ENCODE data around the gene MSL3B.

MSL3B gene

DNA sequence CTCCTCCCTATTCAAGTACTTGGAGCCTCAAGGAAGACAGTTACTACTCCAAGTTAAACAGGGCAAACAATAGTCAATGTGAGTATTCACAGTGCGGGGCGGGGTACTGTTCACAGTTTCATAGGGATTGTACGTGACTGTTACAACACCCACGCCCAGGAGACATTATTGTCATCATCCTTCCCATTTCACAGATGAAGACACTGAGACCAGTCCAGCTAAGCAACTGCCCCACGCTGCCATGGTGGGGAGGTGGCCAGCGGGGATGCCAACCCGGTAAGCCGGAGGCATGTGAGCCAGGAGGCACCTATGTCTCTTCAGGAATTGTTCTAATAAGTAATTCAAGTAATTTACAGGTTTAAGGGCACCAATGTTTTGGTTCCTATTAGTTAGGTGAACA, 14.8 kb downstream of the MSL3B start:
- H3K4me3 ChIP-seq (ENCODE audit: low read depth, low read length), result peak overlapping the region; percentile 62
- no peaks in the 10 kb centered on the region for H3K27me3 ChIP-seq (ENCODE audit: control insufficient read depth, insufficient read depth, low read length)
- Mint-ChIP-seq H3K36me3 (no peaks in the 10 kb centered on the region), H3K27me3 (peaks cover 5% of the 10 kb centered on the region), H3K9me3 (no peaks in the 10 kb centered on the region), H3K4me3 (peak overlapping the region; percentile 88 to 100 (median 98)), H3K4me1 (peaks cover 0 to 63% (median 25%) of the 10 kb centered on the region in 4 donors), H3K27ac (peak overlapping the region in 2 of 3 donors; percentile 10 to 20)
- no peaks in the 10 kb centered on the region for H3K36me3 ChIP-seq (ENCODE audit: control insufficient read depth, insufficient read depth, low read length)
- H3K4me1 ChIP-seq (ENCODE audit: control insufficient read depth, insufficient read depth, low read length, poor library complexity, severe bottlenecking), result peaks cover 29% of the 10 kb centered on the region
- no peaks in the 10 kb centered on the region for H3K9me3 ChIP-seq (ENCODE audit: control insufficient read depth in 2 of 2, low read length in 2 of 2)
- DNase-seq (no peak), ATAC-seq (ENCODE audit: low read depth in 2 of 2) (no peak)
- H3K27ac ChIP-seq (ENCODE audit: insufficient read depth, low read length, poor library complexity, severe bottlenecking), result no peak overlapping the region

DNA sequence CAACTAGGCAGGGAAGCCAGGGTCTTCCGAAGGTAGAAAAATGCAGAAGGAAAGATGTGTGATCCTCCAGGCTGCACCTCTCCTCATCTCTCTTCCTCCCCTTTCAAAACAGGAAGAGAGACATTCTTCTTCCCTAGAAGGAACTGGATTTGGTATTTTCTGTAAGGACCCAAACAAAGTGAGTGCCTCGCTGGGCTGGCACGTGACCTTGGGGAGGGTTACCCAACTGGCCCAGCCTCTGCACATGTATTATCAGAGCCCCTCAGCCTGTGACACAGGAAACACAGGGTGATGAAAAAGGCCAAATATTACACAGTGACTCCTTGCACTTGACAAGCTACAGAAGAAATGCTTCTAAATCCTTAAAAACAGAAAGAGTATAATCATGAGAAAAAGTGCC, 16.1 kb downstream of the MSL3B start:
- H3K27ac Mint-ChIP-seq, result peak overlapping the region in 1 of 3 donors; percentile 10
- H3K4me1 Mint-ChIP-seq, result peaks cover 0 to 60% (median 22%) of the 10 kb centered on the region in 4 donors
- peak overlapping the region in 3 of 4 donors; percentile 11 to 98 (median 88) for H3K4me3 Mint-ChIP-seq

DNA sequence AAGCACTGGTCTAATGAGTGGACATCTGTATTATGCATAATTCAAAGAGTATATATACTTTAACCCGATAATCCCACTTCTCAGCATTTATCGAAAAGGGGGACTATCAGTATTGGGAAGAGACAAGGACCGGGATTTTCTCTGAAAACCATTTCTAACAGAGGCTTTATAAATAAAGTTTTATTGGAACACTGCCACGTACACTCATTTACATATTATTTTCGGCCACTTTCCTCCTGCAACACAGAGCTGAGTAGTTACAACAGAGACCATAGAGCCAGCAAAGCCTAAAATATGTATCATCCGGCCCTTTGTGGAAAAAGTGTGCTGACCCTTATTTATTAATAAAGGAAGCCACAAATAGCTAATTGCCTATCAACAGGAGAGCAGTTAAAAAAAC, 17.0 kb downstream of the MSL3B start:
- H3K27me3 Mint-ChIP-seq, result peaks cover 5% of the 10 kb centered on the region
- H3K27me3 ChIP-seq (ENCODE audit: control insufficient read depth, insufficient read depth, low read length), result no peaks in the 10 kb centered on the region
- H3K9me3 Mint-ChIP-seq, result peaks cover 0 to 1% (median 0%) of the 10 kb centered on the region in 7 donors
- no peaks in the 10 kb centered on the region for H3K9me3 ChIP-seq (ENCODE audit: control insufficient read depth in 2 of 2, low read length in 2 of 2)
- no peak overlapping the region for H3K27ac Mint-ChIP-seq
- peaks cover 29% of the 10 kb centered on the region for H3K4me1 ChIP-seq (ENCODE audit: control insufficient read depth, insufficient read depth, low read length, poor library complexity, severe bottlenecking)
- H3K4me3 Mint-ChIP-seq, result peak overlapping the region in 2 of 4 donors; percentile 53 to 88
- H3K36me3 ChIP-seq (ENCODE audit: control insufficient read depth, insufficient read depth, low read length), result no peaks in the 10 kb centered on the region
- DNase-seq (no peak), ATAC-seq (ENCODE audit: low read depth in 2 of 2) (no peak)
- H3K4me1 Mint-ChIP-seq, result peaks cover 0 to 54% (median 22%) of the 10 kb centered on the region in 4 donors
- H3K27ac ChIP-seq (ENCODE audit: insufficient read depth, low read length, poor library complexity, severe bottlenecking), result no peak overlapping the region
- H3K36me3 Mint-ChIP-seq, result no peaks in the 10 kb centered on the region
- H3K4me3 ChIP-seq (ENCODE audit: low read depth, low read length), result no peak overlapping the region

More for the DNA sequence above, 16.1 kb downstream of the MSL3B start:
- Mint-ChIP-seq H3K36me3 (no peaks in the 10 kb centered on the region), H3K27me3 (peaks cover 5% of the 10 kb centered on the region), H3K9me3 (peaks cover 0 to 1% (median 0%) of the 10 kb centered on the region in 7 donors)
- H3K9me3 ChIP-seq (ENCODE audit: control insufficient read depth in 2 of 2, low read length in 2 of 2), result no peaks in the 10 kb centered on the region
- no peak for ATAC-seq (ENCODE audit: low read depth in 2 of 2)
- no peaks in the 10 kb centered on the region for H3K27me3 ChIP-seq (ENCODE audit: control insufficient read depth, insufficient read depth, low read length)
- no peak for DNase-seq
- no peak overlapping the region for H3K4me3 ChIP-seq (ENCODE audit: low read depth, low read length)
- no peaks in the 10 kb centered on the region for H3K36me3 ChIP-seq (ENCODE audit: control insufficient read depth, insufficient read depth, low read length)
- H3K4me1 ChIP-seq (ENCODE audit: control insufficient read depth, insufficient read depth, low read length, poor library complexity, severe bottlenecking), result peaks cover 29% of the 10 kb centered on the region
- no peak overlapping the region for H3K27ac ChIP-seq (ENCODE audit: insufficient read depth, low read length, poor library complexity, severe bottlenecking)

DNA sequence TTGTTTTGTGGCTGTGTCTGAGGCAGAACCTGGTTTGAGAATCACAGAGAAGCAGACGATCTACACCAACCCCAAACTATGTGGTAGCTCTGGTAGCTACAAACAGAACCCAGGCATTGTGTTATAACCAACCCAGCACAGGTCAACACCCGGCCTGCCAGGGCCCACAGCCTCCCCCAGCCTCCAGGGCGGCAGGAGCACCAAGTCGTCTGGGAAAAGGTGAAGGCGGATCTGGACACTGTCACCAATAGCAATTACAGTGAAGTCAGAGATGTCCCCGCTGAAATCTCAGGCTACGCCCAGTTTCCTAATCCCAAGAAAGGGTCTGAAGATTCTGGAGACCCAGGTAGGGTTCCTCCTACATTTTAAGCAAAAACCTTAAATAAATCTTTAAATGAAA, 17.4 kb downstream of the MSL3B start:
- H3K4me3 Mint-ChIP-seq, result no peak overlapping the region
- H3K36me3 Mint-ChIP-seq, result no peaks in the 10 kb centered on the region
- no peak overlapping the region for H3K4me3 ChIP-seq (ENCODE audit: low read depth, low read length)
- peaks cover 0 to 52% (median 21%) of the 10 kb centered on the region in 4 donors for H3K4me1 Mint-ChIP-seq
- no peaks in the 10 kb centered on the region for H3K36me3 ChIP-seq (ENCODE audit: control insufficient read depth, insufficient read depth, low read length)
- peaks cover 5% of the 10 kb centered on the region for H3K27me3 Mint-ChIP-seq
- ATAC-seq (ENCODE audit: low read depth in 2 of 2), result no peak
- peaks cover 0 to 1% (median 0%) of the 10 kb centered on the region in 7 donors for H3K9me3 Mint-ChIP-seq
- H3K27ac ChIP-seq (ENCODE audit: insufficient read depth, low read length, poor library complexity, severe bottlenecking), result no peak overlapping the region
- DNase-seq, result no peak
- no peaks in the 10 kb centered on the region for H3K27me3 ChIP-seq (ENCODE audit: control insufficient read depth, insufficient read depth, low read length)
- no peak overlapping the region for H3K27ac Mint-ChIP-seq
- H3K4me1 ChIP-seq (ENCODE audit: control insufficient read depth, insufficient read depth, low read length, poor library complexity, severe bottlenecking), result peaks cover 29% of the 10 kb centered on the region
- H3K9me3 ChIP-seq (ENCODE audit: control insufficient read depth in 2 of 2, low read length in 2 of 2), result no peaks in the 10 kb centered on the region

DNA sequence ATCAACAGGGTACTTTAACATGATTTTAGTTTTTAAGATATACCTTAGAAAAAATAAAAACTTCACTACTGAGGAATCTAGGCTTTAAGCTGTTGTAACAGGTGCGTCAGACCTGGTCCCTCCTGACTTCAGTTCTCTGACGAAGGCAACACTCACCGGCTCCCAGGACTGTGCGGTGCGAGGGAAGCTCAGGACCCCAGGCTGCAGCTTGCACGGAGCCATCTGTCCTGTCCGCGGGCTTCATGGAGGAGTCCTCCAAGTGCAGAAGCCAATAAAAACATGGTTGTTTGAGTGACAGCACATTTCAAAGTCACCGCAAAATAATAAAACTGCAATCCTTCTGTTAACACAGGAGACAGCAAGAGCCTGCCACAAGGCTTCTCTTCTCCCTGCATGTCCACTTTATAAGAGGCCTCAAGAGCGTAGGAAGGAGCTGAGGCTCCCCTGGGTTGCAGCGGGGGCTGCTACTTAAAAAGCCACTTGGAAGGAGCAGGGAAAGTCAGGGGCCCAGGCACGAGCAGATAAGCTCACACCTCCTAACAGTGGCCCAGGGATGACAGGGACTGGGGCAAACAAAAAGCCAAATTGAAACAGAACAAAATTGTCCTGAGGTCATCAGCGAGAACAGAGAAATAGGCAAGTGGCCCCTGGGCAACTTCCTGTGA, 18.4 kb downstream of the MSL3B start:
- Mint-ChIP-seq H3K36me3 (no peaks in the 10 kb centered on the region), H3K27me3 (peaks cover 5% of the 10 kb centered on the region), H3K4me1 (peaks cover 0 to 46% (median 16%) of the 10 kb centered on the region in 4 donors), H3K27ac (peak overlapping the region in 2 of 3 donors; percentile 43 to 56), H3K9me3 (peaks cover 0 to 1% (median 0%) of the 10 kb centered on the region in 7 donors), H3K4me3 (peak overlapping the region in 1 of 4 donors; percentile 34)
- Histone ChIP-seq H3K36me3 (ENCODE audit: control insufficient read depth, insufficient read depth, low read length) (no peaks in the 10 kb centered on the region), H3K27ac (ENCODE audit: insufficient read depth, low read length, poor library complexity, severe bottlenecking) (no peak overlapping the region), H3K27me3 (ENCODE audit: control insufficient read depth, insufficient read depth, low read length) (no peaks in the 10 kb centered on the region), H3K9me3 (ENCODE audit: control insufficient read depth in 2 of 2, low read length in 2 of 2) (no peaks in the 10 kb centered on the region), H3K4me1 (ENCODE audit: control insufficient read depth, insufficient read depth, low read length, poor library complexity, severe bottlenecking) (peaks cover 25% of the 10 kb centered on the region), H3K4me3 (ENCODE audit: low read depth, low read length) (no peak overlapping the region)
- ATAC-seq (ENCODE audit: low read depth in 2 of 2) (no peak), DNase-seq (no peak)

DNA sequence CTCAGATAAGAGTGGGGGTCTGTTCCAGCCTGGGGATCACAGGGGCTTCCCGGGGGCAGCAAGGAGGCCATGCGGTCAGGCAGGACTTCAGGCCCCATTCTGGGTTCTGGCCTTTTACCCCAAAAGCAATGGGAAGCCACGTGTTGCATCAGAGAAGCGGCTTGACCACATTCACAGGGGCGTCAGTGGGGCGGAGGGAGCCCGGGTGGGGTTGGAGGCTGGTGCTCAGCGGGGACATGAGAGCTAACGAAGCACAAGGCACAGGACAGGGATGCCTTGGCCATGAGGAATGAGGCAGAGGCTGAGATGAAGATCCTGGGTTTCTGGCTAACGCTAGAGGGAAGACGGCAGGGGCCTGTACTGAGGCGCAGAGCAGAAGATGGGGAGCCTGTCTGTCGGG, 19.9 kb downstream of the MSL3B start:
- H3K4me3 ChIP-seq (ENCODE audit: low read depth, low read length), result no peak overlapping the region
- H3K27me3 ChIP-seq (ENCODE audit: control insufficient read depth, insufficient read depth, low read length), result no peaks in the 10 kb centered on the region
- peak overlapping the region in 1 of 4 donors; percentile 36 for H3K4me3 Mint-ChIP-seq
- H3K9me3 ChIP-seq (ENCODE audit: control insufficient read depth in 2 of 2, low read length in 2 of 2), result no peaks in the 10 kb centered on the region
- peaks cover 4 to 35% (median 10%) of the 10 kb centered on the region in 4 donors for H3K4me1 Mint-ChIP-seq
- H3K4me1 ChIP-seq (ENCODE audit: control insufficient read depth, insufficient read depth, low read length, poor library complexity, severe bottlenecking), result peaks cover 12% of the 10 kb centered on the region
- peak overlapping the region in 1 of 3 donors; percentile 63 for H3K27ac Mint-ChIP-seq
- no peaks in the 10 kb centered on the region for H3K36me3 ChIP-seq (ENCODE audit: control insufficient read depth, insufficient read depth, low read length)
- no peaks in the 10 kb centered on the region for H3K27me3 Mint-ChIP-seq
- ATAC-seq (ENCODE audit: low read depth in 2 of 2), result no peak
- no peak for DNase-seq
- H3K9me3 Mint-ChIP-seq, result peaks cover 0 to 1% (median 0%) of the 10 kb centered on the region in 7 donors
- no peak overlapping the region for H3K27ac ChIP-seq (ENCODE audit: insufficient read depth, low read length, poor library complexity, severe bottlenecking)
- no peaks in the 10 kb centered on the region for H3K36me3 Mint-ChIP-seq

DNA sequence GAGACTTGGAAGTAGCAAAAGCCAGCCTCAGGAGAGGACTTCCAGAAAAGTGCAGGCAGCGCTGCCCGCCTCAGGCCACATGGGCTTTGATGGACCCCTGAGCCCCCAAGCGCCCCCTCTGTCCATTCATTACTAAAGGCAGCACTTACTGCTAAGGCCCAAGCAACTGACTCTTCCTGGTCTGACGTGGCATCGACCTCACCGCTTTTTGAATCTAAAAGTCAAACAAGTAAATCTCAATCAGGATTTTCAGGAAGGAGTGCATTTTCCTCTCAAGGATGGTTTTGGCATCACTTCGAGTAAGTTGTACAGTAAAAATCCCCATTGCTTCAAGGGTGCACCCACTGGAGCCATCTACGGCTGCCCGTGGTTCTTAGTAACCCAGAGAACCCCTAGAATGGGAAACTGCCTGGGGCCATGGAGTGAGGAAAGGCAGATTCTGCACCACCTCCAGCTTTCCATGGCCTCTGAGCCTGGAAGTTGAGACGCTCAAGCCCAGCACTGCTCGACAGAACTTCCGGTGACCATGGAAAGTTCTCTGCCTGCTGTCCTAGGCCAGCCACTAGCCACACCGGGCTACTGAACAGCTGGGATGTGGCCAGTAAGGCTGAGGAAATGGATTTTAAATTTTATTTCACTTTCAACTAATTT, 20.8 kb downstream of the MSL3B start:
- Mint-ChIP-seq H3K36me3 (no peaks in the 10 kb centered on the region), H3K27ac (no peak overlapping the region), H3K27me3 (no peaks in the 10 kb centered on the region), H3K4me1 (peaks cover 0 to 26% (median 6%) of the 10 kb centered on the region in 4 donors), H3K9me3 (peaks cover 0 to 1% (median 0%) of the 10 kb centered on the region in 7 donors), H3K4me3 (peak overlapping the region in 1 of 4 donors; percentile 36)
- H3K9me3 ChIP-seq (ENCODE audit: control insufficient read depth in 2 of 2, low read length in 2 of 2), result no peaks in the 10 kb centered on the region
- no peak overlapping the region for H3K27ac ChIP-seq (ENCODE audit: insufficient read depth, low read length, poor library complexity, severe bottlenecking)
- H3K36me3 ChIP-seq (ENCODE audit: control insufficient read depth, insufficient read depth, low read length), result no peaks in the 10 kb centered on the region
- no peak for DNase-seq
- no peak for ATAC-seq (ENCODE audit: low read depth in 2 of 2)
- H3K4me1 ChIP-seq (ENCODE audit: control insufficient read depth, insufficient read depth, low read length, poor library complexity, severe bottlenecking), result peaks cover 7% of the 10 kb centered on the region
- no peaks in the 10 kb centered on the region for H3K27me3 ChIP-seq (ENCODE audit: control insufficient read depth, insufficient read depth, low read length)
- no peak overlapping the region for H3K4me3 ChIP-seq (ENCODE audit: low read depth, low read length)

Data from CD4-positive, CD25-positive, alpha-beta regulatory T cell (primary cell).